SW 1271 (cell line): ENCODE data around the gene VOPP1.

Source experiments
- DNase-seq, 2 experiments: peaks; one replicate each; lab custom pipeline; 2025; lab: John Stamatoyannopoulos, UW

Gene VOPP1

DNA sequence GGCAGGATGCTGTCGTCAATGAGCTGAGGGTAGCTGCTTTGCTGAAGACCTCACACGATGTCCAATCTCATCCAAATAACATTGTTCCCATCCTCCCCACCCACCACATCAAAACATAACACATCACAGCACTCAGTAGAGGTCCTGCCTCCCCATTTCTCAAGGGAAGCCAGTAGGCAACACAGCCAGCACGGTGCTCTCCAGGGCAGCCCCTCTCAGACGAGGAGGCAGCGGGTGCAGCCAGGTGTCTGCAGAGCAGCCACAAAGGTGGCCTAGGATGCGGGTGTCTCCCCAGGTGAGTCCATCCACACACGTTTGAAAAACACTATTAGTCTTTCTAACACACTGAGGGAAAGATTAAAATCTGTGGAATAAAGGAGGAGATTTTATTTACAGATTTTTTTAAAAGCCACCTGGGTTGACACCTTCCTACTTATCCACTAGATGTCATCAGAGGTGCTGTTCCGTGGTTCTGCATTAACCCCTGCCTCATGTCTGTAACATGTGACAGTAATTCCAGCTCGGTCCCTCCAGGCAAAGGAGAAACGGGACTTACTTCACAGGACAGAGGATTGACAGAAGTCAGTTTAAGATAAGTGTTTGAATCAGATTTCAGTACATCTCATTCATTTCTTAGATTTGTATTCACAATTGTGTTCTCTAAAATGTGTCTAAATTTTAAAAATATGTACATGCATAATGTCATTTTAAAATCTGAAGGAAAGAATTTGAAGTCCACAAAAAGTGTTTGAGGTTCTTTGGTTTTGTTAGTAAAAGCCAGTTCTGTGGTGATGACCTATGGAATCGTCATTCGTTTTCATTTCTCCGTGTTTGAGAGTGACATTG lies 139.1 kb downstream of the VOPP1 start:
- peak in 1 of 2 experiments; percentile 50 for DNase-seq

DNA sequence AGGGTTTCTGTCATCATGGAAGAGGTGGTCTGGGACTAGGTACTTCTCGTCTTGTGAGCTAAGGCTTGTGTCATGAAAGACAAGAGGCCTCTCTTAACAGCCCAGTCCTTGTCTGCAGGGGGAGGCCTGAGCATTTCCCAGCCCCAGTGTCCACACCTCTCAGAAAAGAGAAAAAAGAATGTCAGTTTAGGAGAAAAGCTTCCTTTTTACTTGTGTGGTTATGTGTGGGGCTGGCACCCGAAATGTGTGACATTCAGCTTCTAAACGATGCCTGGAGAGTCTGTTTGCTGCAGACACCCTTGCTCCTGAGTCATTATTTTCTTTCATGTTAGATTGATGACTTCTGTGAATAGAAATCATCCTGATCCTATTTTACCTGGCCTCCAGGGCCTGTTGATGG lies 139.8 kb downstream of the VOPP1 start:
- DNase-seq = no peak

GRCh38 chr7:55431898-55432297 lies 140.4 kb downstream of the VOPP1 start:
- no peak for DNase-seq

GRCh38 chr7:55429835-55430499 lies 142.3 kb downstream of the VOPP1 start:
- DNase-seq = no peak

DNA sequence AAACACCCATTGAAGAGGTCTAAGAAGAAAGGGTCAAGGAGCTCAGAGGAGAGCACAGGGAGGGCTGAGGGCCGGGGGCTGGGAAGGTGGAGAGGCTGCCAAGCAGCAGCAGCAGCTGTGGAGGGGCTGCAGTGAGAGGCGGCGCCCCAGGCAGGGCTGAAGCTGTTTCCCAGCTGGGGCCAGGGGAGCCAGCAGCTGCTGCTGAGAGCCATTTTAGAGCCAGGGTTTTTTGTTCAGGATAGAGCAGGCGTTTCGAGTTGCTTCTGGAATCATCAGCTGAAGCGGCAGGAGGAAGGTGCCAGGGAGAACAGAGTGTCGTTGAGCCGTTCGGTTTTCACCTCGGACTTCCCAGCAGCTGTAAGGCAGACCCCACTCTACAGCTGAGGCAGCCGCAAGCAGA lies 144.5 kb downstream of the VOPP1 start:
- DNase-seq = no peak

GRCh38 chr7:55427342-55427741 lies 145.0 kb downstream of the VOPP1 start:
- DNase-seq = no peak

DNA sequence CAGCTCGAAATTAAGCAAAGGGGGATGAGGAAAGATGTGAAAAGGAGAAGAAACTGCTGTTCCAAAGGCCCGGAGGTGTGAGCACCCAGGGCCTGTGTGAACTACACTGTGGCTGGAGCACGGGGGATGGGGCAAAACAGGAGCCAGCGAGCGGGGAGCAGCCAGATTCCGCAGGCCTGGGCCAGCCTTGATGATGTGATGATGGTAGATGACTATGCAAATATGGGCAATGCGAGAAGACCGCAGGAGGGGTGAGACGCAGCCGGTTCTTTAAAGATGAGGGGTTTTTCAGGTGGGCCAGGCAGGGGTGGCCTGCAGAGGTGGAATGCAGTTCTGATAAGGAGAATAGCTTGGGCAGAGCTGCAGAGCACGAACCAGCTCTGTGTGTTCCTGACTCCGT lies 145.6 kb downstream of the VOPP1 start:
- DNase-seq = no peak

DNA sequence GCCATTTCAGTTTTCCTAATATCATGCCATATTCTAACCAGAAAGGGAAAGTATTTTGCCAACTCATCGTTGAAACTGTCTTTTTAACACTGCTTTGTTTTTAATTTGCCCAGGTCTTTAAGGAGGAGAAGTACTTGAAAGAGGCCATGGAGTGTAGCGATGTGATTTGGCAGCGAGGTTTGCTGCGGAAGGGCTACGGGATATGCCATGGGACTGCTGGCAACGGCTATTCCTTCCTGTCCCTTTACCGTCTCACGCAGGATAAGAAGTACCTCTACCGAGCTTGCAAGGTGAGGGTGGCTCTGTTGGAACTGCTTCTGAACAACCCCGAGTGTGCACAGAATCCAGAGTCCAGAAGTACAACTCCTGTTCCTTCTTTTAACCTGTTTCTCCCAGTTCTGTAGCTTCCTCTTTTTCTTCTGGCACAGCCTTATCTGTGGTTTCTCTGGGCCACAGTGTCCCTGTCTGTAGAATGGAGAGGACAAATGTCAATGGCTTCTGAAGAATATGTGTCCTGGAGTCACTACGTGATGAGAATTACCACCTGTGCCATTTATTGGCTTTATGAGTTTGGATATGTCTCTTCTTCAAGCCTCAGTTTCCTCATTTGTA lies 147.1 kb downstream of the VOPP1 start:
- DNase-seq = no peak

DNA sequence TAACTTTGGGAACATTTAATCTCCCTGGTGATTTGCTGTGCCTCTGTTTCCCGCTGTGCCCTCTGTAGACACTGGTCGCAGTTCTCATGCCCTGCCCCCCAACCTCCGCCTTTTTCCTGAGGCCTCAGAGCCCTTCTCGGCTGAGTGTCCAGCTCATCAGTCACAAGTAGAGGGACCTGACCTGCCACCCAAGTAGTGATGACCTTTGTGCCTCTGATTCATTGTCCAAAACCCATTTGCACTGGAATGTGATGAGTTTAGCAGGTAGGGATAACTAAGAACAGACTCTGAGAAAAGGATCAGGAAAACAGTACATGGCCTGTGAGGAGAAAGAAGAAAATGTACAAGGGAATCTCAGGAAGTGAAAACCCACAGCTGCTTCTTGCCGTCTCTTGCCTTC lies 148.4 kb downstream of the VOPP1 start:
- DNase-seq = no peak

DNA sequence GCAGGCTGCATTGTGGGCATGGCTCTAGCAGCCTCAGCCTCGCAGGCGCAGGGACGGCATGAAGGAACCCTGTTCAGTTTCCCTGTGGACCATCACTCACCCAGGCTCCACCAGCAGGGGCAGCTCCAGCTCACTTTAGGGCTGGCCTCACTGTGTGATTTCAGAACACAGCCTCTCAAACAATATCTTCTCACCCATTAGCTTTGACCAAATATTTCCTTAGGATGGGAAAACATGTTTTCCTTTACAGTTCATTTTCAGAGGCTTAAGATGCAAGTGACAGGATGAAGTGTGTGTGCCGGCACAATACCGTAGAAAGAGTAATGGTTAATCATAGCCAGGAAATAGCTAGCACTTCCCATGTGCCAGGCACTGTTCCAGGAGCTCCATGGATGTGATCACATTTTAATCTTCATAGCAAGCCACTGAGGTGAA lies 149.0 kb downstream of the VOPP1 start:
- DNase-seq = no peak
